AG04450 (cell line): ENCODE data around the gene EGLN3. TPM values are rescaled to one million over a fixed set of nuclear protein-coding genes. Genes with fewer than 3 reads are reported as not detected.

Experiments
- CTCF ChIA-PET: fragments of 300-600, 350-600 bp; formaldehyde crosslinking; extraction: SDS; loops from one replicate; lab custom pipeline; 2022; ENCODE audit warnings: antibody characterized with exemption, inconsistent platforms; lab: Charles Lee
- POLR2A ChIA-PET: fragments of 350-600 bp; formaldehyde crosslinking; extraction: SDS; loops from one replicate; lab custom pipeline; 2021; ENCODE audit warnings: antibody characterized with exemption, inconsistent platforms; lab: Yijun Ruan, JAX
- DNase-seq: peaks from one replicate; pipeline ENCODE4 v3.0.0-alpha.2; 2011; ENCODE audit warnings: low read depth, low spot score
- H3K27ac ChIP-seq: one replicate; pipeline ENCODE4 v1.5.1; 2012; ENCODE audit warnings: low read depth, low read length, control low read depth
- H3K27me3 ChIP-seq: one replicate; pipeline ENCODE4 v1.6.0; 2012; ENCODE audit warnings: low read length; ENCODE audit not compliant: control insufficient read depth, insufficient read depth
- H3K4me3 ChIP-seq: 2 replicates; pipeline ENCODE4 v1.5.1; 2011; ENCODE audit warnings: mild to moderate bottlenecking, low read depth, low read length, control low read depth
- H3K9me3 ChIP-seq: 2 replicates; pipeline ENCODE4 v1.5.1; 2012; ENCODE audit warnings: low read length; ENCODE audit not compliant: control insufficient read depth, insufficient read depth
- polyA plus RNA-seq: library from polyadenylated mRNA; depleted of rRNA; stranded (reverse); fragments of >200 nt; gene quantifications from 2 replicates; pipeline ENCODE4 v1.2.3, GENCODE V29; 2011
- TF ChIP-seq, protein P1 (sequence below): IDR thresholded peaks from 2 replicates; pipeline ENCODE4 v1.5.1; 2011; ENCODE audit warnings: low read depth, low read length, control low read depth, inconsistent platforms

The EGLN3 gene
- polyA plus RNA-seq, 1 experiment: 0.04 TPM

DNA sequence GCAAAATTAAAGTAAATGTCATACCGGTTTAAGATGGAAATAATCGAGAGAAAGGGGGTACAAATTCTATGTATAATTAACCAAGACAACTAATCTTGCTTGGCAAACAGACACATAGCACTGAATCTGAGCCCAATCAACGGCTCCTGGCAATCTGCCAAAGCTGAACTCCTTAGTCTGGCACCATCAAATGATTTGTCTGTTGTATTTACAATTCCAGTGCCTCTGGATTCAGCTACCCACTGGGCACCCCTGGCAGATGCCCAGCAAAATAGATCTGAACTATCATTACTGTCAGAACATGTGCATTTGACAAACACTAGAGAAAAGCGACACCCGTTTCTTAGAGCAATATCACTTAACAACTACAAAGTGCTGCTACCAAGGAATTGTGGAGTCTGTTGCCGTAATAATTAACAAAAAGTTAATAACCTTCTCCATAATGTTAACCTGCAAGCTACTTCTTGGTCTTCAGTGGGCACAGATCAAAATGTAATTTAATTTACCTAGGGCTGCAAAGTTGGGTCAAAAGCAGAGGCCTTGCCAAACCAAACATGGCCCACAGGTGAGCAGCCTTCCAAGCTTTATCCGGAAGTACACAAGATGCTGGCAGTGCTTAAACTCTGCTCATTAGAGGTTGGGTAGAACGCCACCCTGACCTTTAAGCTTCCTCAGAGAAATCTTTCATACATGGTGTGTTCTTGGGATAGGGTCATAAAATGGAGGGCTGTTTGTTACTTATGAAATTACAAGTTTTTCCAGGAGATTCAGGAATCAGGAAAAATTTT is 7.6 kb downstream of the EGLN3 start:
- CTCF ChIA-PET: no interaction called here
- POLR2A ChIA-PET: no interaction called here

DNA sequence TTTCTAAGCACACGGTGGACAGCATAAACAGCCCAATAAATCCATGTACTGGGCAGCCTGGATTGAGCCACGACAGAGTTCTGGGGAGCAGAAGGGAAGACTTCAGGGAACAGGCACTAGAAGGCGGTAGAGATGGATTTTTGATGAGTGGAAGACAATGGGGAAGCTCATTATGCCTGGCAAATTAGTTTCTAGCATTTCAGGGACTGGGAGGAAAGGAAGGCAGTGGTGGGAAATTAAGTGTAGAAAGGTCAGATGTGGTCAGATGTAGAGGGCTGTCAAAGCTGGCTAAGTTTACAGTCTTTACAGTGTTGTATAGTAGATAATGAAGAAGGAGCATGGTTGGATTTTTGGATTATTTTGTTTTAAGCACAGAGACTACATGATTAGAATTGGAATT is 9.2 kb downstream of the EGLN3 start:
- Histone ChIP-seq H3K4me3 (no peak overlapping the region), H3K9me3 (no peaks in the 10 kb centered on the region), H3K27ac (no peak overlapping the region), H3K27me3 (no peaks in the 10 kb centered on the region)
- no peak for DNase-seq
- ChIA-PET CTCF (interaction anchor here (0.6 to 0.9 kb wide), 2 partner anchors 9 to 33 kb away, joined by 3 to 5 read pairs; partner anchors contain the start of gene EGLN3), POLR2A (no interaction called here)
- TF ChIP-seq, protein P1, sequence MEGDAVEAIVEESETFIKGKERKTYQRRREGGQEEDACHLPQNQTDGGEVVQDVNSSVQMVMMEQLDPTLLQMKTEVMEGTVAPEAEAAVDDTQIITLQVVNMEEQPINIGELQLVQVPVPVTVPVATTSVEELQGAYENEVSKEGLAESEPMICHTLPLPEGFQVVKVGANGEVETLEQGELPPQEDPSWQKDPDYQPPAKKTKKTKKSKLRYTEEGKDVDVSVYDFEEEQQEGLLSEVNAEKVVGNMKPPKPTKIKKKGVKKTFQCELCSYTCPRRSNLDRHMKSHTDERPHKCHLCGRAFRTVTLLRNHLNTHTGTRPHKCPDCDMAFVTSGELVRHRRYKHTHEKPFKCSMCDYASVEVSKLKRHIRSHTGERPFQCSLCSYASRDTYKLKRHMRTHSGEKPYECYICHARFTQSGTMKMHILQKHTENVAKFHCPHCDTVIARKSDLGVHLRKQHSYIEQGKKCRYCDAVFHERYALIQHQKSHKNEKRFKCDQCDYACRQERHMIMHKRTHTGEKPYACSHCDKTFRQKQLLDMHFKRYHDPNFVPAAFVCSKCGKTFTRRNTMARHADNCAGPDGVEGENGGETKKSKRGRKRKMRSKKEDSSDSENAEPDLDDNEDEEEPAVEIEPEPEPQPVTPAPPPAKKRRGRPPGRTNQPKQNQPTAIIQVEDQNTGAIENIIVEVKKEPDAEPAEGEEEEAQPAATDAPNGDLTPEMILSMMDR: no peak

More for the DNA sequence above, 7.6 kb downstream of the EGLN3 start:
- no peak for DNase-seq
- H3K27me3 ChIP-seq: no peaks in the 10 kb centered on the region
- no peak overlapping the region for H3K27ac ChIP-seq
- TF ChIP-seq, protein P1: no peak
- no peak overlapping the region for H3K4me3 ChIP-seq
- no peaks in the 10 kb centered on the region for H3K9me3 ChIP-seq

DNA sequence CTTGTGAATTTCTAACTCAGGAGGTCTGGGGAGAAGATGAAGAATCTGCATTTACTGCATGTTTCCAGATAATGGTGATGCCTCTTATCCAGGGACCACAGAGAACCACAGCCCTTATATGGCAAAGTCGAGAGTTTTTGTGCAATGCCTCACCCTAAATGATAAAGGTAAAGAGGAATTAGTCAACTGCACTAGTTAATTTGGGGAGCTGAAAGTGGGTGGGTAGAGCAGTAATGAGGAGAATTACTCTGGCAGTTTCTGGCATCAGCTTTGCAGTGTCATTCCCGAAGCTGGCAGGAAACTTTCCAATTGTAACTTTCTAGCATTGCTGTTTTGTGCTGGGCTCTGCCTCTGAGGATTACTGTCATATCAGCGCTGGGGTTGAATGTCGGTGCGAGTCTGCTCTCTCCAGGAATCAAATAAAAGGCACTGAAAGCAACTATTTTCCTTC is 10.3 kb downstream of the EGLN3 start:
- DNase-seq: no peak
- POLR2A ChIA-PET: no interaction called here
- Histone ChIP-seq H3K27ac (no peak overlapping the region), H3K9me3 (no peaks in the 10 kb centered on the region), H3K4me3 (no peak overlapping the region), H3K27me3 (no peaks in the 10 kb centered on the region)
- CTCF ChIA-PET: no interaction called here
- TF ChIP-seq, protein P1: no peak

DNA sequence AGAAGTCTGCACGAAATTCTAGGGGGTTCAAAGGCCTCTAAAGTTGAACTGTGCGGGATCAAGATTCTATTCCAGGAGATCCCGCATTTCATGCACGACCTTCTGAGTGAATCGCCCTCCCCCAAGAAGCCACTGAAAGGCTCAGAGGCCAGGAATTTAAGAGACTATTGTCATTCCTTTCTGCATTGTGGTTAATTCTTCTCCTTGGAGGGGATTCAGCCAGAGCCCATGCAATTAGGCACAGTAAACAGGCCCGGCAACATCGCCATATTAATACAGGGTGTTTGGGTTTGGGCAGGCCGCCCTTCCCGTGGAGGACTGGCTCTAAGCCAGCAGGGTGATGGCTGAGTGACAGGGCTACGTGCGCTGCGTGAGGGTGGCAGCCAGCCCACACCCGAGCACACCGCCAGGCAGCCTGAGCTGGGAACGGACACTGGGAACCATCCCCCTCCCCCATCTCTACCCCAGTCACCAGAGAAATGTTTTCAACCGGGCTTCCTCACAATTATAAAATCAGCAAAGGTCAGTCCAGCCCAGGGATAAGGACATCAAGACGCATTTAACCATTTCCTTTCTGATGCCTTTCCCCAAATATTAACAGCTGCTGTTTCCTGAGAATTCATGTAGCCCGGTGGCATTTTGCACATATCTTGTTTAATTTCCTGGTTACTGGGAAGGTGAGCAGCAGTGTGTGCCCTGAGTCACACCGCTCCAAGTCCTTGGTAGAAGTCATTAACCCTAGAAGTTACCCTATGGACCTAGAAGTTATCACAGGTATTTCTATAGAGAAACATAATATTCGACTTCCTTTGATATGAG is 12.5 kb downstream of the EGLN3 start:
- ChIA-PET POLR2A (no interaction called here), CTCF (no interaction called here)
- TF ChIP-seq, protein P1: no peak
- no peak overlapping the region for H3K4me3 ChIP-seq
- no peak overlapping the region for H3K27ac ChIP-seq
- no peaks in the 10 kb centered on the region for H3K27me3 ChIP-seq
- no peaks in the 10 kb centered on the region for H3K9me3 ChIP-seq
- DNase-seq: no peak

DNA sequence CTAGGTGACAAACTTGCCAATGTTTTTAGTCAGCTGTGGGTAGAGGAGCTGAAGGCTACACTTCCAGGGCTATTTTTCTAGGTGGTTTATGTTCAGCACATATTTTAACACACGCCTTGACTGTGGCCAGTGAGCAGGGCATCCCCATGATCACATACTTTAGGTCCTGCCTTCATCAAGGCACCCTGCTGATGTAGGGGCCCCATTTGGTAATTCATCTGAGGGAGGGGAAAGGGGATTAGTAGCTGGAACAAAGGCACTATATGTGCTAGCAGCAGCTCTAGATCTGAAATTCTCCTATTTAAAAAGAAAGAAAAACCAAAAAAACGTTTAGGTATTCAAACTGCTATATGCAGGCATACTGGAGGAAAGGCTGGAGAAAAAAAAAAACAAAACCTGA is 14.5 kb downstream of the EGLN3 start:
- CTCF ChIA-PET: no interaction called here
- POLR2A ChIA-PET: no interaction called here
- Histone ChIP-seq H3K9me3 (no peaks in the 10 kb centered on the region), H3K4me3 (no peak overlapping the region), H3K27ac (no peak overlapping the region), H3K27me3 (no peaks in the 10 kb centered on the region)
- no peak for DNase-seq
- TF ChIP-seq, protein P1: no peak
